Thoracic aorta (tissue), 2 donors: ENCODE results near the gene KCNK1. TPM values are rescaled to one million over a fixed set of nuclear protein-coding genes. Genes with fewer than 3 reads are reported as not detected.

Source experiments
- ATAC-seq: fragments of 150-250 bp; one replicate; pipeline ENCODE4 v1.8.0; 2017; ENCODE audit warnings: low read depth; ENCODE audit not compliant: insufficient number of reproducible peaks, low FRiP score
- DNase-seq: peaks from one replicate; pipeline ENCODE4 v3.0.0-alpha.2; 2020; ENCODE audit warnings: low spot score
- H3K27ac ChIP-seq, 2 donors: fragments of 200-600 bp; sonication (generic); 1 replicate in 1 of 2; 2 replicates in 1 of 2; pipeline ENCODE4 v1.5.1; 2016; ENCODE audit warnings: mild to moderate bottlenecking in 2 of 2, moderate library complexity in 2 of 2
- H3K27me3 ChIP-seq: fragments of 200-600 bp; sonication (generic); replicated peaks from 2 replicates; pipeline ENCODE4 v1.6.0; 2016; ENCODE audit warnings: mild to moderate bottlenecking; ENCODE audit not compliant: insufficient read depth
- H3K36me3 ChIP-seq: fragments of 200-600 bp; sonication (generic); one replicate; pipeline ENCODE4 v1.5.1; 2016
- H3K4me1 ChIP-seq, 2 donors: fragments of 200-600 bp; sonication (generic); 1 replicate in 1 of 2; 2 replicates in 1 of 2; pipeline versions ENCODE4 v1.5.1 to v1.6.0; 2016; ENCODE audit warnings: low read depth in 2 of 2, mild to moderate bottlenecking in 1 of 2; ENCODE audit not compliant: control insufficient read depth in 1 of 2
- H3K4me3 ChIP-seq: fragments of 200-600 bp; sonication (generic); 2 replicates; pipeline ENCODE4 v1.5.1; 2016; ENCODE audit warnings: mild to moderate bottlenecking
- H3K9me3 ChIP-seq: fragments of 200-600 bp; sonication (generic); 2 replicates; pipeline ENCODE4 v1.5.1; 2016
- total RNA-seq, 2 donors: library from RNA; depleted of rRNA; stranded (reverse); fragments of >200 nt; gene quantifications; one replicate each; pipeline versions ENCODE4 v1.1.0 to v1.2.3, GENCODE V29; 2016
- TF ChIP-seq, protein P1 (sequence below): fragments of 200-600 bp; sonication (generic); IDR thresholded peaks from one replicate; pipeline ENCODE4 v1.5.1; 2019; ENCODE audit warnings: antibody characterized with exemption

KCNK1 gene
- total RNA-seq, 2 donors from 2014 or later = 6.2 to 8.5 TPM

DNA sequence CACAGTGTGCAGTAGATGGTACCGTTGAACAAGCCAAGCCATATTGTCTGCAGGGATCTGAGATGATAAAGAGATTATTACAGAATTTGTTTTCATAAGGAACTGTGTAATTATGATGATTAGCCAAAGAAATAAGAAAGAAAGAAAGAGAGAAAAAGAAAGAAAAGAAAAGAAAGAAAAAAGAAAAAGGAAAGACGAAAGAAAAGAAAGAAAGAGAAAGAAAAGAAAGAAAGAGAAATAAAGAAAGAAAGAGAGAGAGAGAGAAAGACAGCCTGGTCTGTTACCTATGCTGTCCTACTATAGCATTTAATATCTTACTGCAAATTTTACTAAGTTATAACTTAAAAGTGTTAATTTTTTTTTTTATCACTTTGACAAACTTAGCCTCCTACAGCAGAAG lies 43.6 kb downstream of the KCNK1 start:
- Histone ChIP-seq H3K36me3 (no peaks in the 10 kb centered on the region), H3K27ac (no peak overlapping the region), H3K9me3 (no peaks in the 10 kb centered on the region), H3K4me3 (no peak overlapping the region), H3K4me1 (peaks cover 1 to 3% of the 10 kb centered on the region in 2 donors), H3K27me3 (no peaks in the 10 kb centered on the region)
- ATAC-seq (no peak), DNase-seq (no peak)
- TF ChIP-seq, protein P1, sequence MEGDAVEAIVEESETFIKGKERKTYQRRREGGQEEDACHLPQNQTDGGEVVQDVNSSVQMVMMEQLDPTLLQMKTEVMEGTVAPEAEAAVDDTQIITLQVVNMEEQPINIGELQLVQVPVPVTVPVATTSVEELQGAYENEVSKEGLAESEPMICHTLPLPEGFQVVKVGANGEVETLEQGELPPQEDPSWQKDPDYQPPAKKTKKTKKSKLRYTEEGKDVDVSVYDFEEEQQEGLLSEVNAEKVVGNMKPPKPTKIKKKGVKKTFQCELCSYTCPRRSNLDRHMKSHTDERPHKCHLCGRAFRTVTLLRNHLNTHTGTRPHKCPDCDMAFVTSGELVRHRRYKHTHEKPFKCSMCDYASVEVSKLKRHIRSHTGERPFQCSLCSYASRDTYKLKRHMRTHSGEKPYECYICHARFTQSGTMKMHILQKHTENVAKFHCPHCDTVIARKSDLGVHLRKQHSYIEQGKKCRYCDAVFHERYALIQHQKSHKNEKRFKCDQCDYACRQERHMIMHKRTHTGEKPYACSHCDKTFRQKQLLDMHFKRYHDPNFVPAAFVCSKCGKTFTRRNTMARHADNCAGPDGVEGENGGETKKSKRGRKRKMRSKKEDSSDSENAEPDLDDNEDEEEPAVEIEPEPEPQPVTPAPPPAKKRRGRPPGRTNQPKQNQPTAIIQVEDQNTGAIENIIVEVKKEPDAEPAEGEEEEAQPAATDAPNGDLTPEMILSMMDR = no peak

GRCh38 chr1:233659495-233659894 lies 45.6 kb downstream of the KCNK1 start:
- no peaks in the 10 kb centered on the region for H3K27me3 ChIP-seq
- TF ChIP-seq, protein P1 = no peak
- DNase-seq (no peak), ATAC-seq (no peak)
- peaks cover 12 to 24% of the 10 kb centered on the region in 2 donors for H3K4me1 ChIP-seq
- no peaks in the 10 kb centered on the region for H3K9me3 ChIP-seq
- H3K36me3 ChIP-seq = no peaks in the 10 kb centered on the region
- H3K27ac ChIP-seq = no peak overlapping the region
- no peak overlapping the region for H3K4me3 ChIP-seq

DNA sequence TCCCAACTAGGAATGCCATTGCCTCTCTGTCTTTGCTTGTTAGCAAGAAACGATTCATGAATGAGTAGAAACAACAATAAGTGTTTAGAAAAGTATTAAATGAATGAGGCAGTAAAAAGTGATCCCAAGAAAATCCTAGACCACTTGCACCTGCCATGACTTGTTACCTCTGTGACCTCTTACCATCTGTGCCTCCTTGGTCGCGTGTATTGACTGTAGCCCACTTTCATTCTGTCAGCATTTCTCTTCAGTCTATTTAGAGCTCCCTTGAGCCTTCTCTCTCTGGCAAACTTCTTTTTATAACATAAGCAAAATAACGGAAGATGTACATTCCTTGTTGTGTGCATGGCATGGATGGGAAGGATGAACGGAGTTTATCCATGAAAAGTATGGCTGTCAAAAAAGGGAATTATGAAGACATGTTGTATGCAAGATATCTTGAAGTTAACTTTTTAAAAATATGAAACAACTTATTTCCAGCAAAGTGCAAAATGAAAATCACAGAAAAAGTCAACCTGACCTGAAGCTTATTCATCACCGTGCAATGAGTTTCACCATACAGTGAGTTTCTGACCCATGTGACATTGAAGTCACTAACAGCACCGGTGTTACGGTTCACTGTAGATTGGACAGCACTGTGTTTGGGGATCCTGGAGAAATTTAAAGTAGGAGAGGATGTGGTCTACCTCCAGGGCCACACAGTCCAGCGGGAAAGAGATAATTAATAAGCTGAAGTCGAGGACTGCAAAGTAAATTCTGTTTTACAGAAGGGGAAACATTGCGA lies 47.7 kb downstream of the KCNK1 start:
- TF ChIP-seq, protein P1 = no peak
- Histone ChIP-seq H3K36me3 (no peaks in the 10 kb centered on the region), H3K4me3 (no peak overlapping the region), H3K27ac (no peak overlapping the region), H3K9me3 (no peaks in the 10 kb centered on the region), H3K4me1 (peaks cover 13 to 30% of the 10 kb centered on the region in 2 donors), H3K27me3 (no peaks in the 10 kb centered on the region)
- DNase-seq = no peak
- ATAC-seq = no peak

GRCh38 chr1:233662575-233663304 lies 48.8 kb downstream of the KCNK1 start:
- Histone ChIP-seq H3K27ac (peak overlapping the region in 1 of 2 donors; percentile 68), H3K4me3 (no peak overlapping the region), H3K9me3 (no peaks in the 10 kb centered on the region), H3K4me1 (peaks cover 13 to 30% of the 10 kb centered on the region in 2 donors), H3K27me3 (no peaks in the 10 kb centered on the region), H3K36me3 (no peaks in the 10 kb centered on the region)
- TF ChIP-seq, protein P1 = no peak
- ATAC-seq = no peak
- no peak for DNase-seq

- Histone ChIP-seq H3K9me3 (no peaks in the 10 kb centered on the region), H3K27me3 (no peaks in the 10 kb centered on the region), H3K4me3 (peak overlapping the region; percentile 14), H3K27ac (peak overlapping the region in 1 of 2 donors; percentile 68), H3K36me3 (no peaks in the 10 kb centered on the region), H3K4me1 (peaks cover 13 to 36% of the 10 kb centered on the region in 2 donors)
- TF ChIP-seq, protein P1 = no peak
- ATAC-seq (no peak), DNase-seq (no peak)
Observed at GRCh38 chr1:233664253-233664652, 50.3 kb downstream of the KCNK1 start.
